Measurements from ENCODE around the gene USPL1.

Gene USPL1

DNA sequence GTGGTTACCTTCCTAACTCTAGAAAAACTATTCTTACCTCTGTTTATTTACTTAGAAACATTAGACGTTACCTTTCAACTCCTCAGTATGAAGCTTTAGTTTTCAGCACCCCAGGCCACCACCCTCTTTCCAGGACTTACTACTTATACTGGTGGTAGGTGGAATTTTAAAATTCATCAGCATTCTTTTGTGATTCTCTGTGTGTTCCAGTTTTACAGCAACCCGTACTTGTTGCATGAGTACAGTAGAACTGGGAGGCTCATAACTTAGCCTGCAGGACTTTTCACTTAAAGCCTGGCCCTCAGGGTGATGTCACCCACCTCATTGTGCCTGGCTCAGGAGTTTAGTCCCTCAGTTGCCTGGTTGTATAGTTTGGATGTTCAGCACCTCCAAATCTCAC is 68.3 kb downstream of the USPL1 start:
- no peak for TF ChIP-seq CTCF (conservative IDR thresholded peaks at IDR 0.05; ENCODE audit: control insufficient read depth, insufficient read depth, low read depth, low read length)
- no peak overlapping the region for H3K4me3 ChIP-seq (ENCODE audit: control insufficient read depth, low read depth, low read length)
- no peak for DNase-seq (ENCODE audit: low read depth)

- no peak overlapping the region for H3K4me3 ChIP-seq (ENCODE audit: control insufficient read depth, low read depth, low read length)
- TF ChIP-seq CTCF (conservative IDR thresholded peaks at IDR 0.05; ENCODE audit: control insufficient read depth, insufficient read depth, low read depth, low read length), result no peak
- DNase-seq (ENCODE audit: low read depth), result no peak
These were observed 69.9 kb downstream of the USPL1 start for GRCh38 chr13:30687601-30688000.

DNA sequence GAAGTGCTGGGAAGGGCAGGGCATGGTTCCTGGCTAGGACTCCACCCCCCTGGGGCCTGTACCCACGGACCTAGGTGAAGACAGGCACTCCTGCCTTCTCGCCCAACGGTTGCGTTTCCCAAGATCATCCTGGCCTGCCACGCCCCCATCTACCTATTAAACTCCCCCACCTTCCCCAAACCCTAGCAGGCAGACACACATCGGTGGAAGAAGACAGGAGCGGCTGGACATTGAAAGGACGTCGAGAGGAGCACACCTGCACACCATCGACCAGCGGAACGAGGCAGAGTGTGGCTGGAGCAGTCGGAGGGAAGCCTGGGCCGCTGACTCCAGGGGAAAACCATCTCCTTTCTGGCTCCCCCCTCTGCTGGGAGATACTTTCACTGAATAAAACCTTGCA is 72.0 kb downstream of the USPL1 start:
- peak overlapping the region; percentile 55 for H3K4me3 ChIP-seq (ENCODE audit: control insufficient read depth, low read depth, low read length)
- DNase-seq (ENCODE audit: low read depth), result no peak
- no peak for TF ChIP-seq CTCF (conservative IDR thresholded peaks at IDR 0.05; ENCODE audit: control insufficient read depth, insufficient read depth, low read depth, low read length)

DNA sequence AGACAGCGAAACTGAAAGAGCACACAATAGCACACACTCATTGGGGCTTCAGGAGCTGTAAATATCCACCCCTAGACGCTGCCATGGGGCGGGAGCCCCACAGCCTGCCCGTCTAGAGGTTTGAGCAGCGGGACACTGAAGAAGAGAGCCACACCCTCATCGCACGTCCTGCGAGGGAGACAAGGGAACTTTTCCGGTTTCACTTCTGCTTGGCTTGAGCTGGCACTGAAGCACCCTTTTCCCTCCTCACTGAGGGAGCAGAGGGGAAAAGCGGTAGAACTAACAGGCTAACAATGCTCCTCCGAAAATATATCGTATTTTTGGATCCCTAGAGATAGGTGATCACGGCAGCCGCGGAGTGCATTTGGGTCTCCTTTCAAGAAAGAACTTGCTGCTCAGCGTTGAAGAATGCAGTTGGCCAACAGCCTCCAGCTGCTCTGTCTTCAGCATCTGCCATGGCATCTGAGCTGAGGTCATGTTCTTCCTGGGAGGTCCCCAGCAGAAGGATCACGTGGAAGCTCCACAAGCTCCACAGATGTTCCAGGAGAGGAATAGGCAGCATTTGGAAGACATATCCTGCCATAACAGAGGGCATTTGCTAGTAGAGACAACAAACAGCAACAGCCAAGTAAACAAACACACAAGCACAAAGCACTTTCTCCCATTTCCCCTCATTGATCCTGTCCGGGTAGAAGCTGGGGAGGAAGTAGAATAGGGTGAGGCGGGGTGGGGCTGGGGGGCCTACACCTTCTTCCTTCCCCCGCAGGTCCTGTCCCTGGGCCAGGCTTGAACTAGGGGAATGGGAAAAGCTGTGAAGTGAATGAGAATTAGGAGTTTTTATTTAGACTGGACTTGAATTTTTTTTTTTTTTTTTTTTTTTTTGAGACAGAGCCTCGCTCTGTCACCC is 72.8 kb downstream of the USPL1 start:
- peak overlapping the region; percentile 55 for H3K4me3 ChIP-seq (ENCODE audit: control insufficient read depth, low read depth, low read length)
- DNase-seq (ENCODE audit: low read depth), result peak; percentile 98
- TF ChIP-seq CTCF (conservative IDR thresholded peaks at IDR 0.05; ENCODE audit: control insufficient read depth, insufficient read depth, low read depth, low read length), result no peak

- no peak for TF ChIP-seq CTCF (conservative IDR thresholded peaks at IDR 0.05; ENCODE audit: control insufficient read depth, insufficient read depth, low read depth, low read length)
- no peak overlapping the region for H3K4me3 ChIP-seq (ENCODE audit: control insufficient read depth, low read depth, low read length)
- DNase-seq (ENCODE audit: low read depth), result peak; percentile 33
These were observed 74.4 kb downstream of the USPL1 start for GRCh38 chr13:30692113-30692512.

DNA sequence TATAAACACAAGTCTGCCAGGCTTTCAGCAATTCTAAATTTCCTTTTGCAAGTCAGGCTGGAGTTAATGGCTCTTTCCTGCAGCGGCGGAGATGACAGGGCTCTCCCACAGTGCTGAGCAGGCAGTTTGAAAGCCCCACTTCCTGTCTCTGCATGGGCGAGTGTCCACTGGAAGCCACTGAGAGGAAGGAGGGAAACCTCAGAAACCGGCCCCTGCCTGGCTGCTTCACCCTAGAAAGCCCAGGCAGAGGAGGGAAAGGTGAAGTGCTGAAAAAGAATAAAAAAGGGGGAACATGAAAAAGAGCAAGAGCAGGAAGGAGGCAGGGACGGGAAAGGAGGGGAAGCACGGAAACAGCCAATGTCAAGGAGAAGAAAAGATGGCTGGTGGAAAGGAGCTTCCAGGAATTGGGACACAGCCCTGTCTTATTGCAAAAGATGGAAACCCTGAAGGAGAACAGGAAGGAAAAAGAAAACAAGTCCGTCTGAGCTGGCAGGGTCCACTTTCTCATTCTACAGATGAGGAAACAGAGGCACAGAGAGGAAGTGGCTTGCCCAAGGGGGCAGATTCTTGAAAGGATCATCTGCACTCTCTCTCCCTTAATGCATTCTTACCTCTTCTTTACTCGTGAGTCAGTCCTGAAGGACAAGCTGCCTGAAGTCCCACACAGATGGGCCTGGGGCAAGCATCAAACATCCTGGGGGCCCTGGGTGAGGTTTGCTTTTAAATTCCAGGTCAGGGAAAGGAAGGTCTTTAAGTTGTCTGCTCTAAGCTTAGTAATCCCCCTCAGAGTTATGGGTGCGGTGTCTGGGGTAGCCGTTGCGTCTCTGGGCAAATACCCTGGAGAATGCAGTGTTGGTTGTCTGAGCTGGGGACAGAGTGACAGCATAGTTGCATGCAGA is 78.8 kb downstream of the USPL1 start:
- DNase-seq (ENCODE audit: low read depth), result peak; percentile 45
- no peak for TF ChIP-seq CTCF (conservative IDR thresholded peaks at IDR 0.05; ENCODE audit: control insufficient read depth, insufficient read depth, low read depth, low read length)
- no peak overlapping the region for H3K4me3 ChIP-seq (ENCODE audit: control insufficient read depth, low read depth, low read length)

All from fibroblast of mammary gland (primary cell).